ENCODE data around the gene PARD3B. TPM values are rescaled to one million over a fixed set of nuclear protein-coding genes. Genes with fewer than 3 reads are reported as not detected.
A peak's percentile ranks its signal among the peaks of the same experiment; 100 is the strongest.

PARD3B gene
- total RNA-seq, 6 experiments from 2014 or later: 5.3 to 11.2 (median 8.3) TPM

- Histone ChIP-seq H3K9me3 (no peaks in the 10 kb centered on the region), H3K4me3 (no peak overlapping the region), H3K27ac (no peak overlapping the region), H3K4me1 (no peaks in the 10 kb centered on the region), H3K36me3 (no peaks in the 10 kb centered on the region), H3K27me3 (no peaks in the 10 kb centered on the region)
- ATAC-seq (no peak), DNase-seq (no peak)
- intact Hi-C loops (cut with DNase I): no loop called here
- WGBS (ENCODE audit: insufficient coverage, low coverage, low lambda C conversion rate, missing lambda C conversion rate): 57% methylated on average over 3 of the region's 3 CpGs
- no peak for TF ChIP-seq CTCF (IDR thresholded peaks at IDR 0.05)
- TF ChIP-seq POLR2A (IDR thresholded peaks at IDR 0.05): no peak
These were observed 324.0 kb downstream of the PARD3B start for GRCh38 chr2:204869132-204869823.

- Histone ChIP-seq H3K9me3 (no peaks in the 10 kb centered on the region), H3K36me3 (no peaks in the 10 kb centered on the region), H3K27me3 (no peaks in the 10 kb centered on the region), H3K4me3 (no peak overlapping the region), H3K27ac (no peak overlapping the region), H3K4me1 (no peaks in the 10 kb centered on the region)
- 88% methylated on average over 2 of the region's 2 CpGs for WGBS (ENCODE audit: insufficient coverage, low coverage, low lambda C conversion rate, missing lambda C conversion rate)
- DNase-seq (no peak), ATAC-seq (no peak)
- TF ChIP-seq CTCF (IDR thresholded peaks at IDR 0.05): no peak
- TF ChIP-seq POLR2A (IDR thresholded peaks at IDR 0.05): no peak
- intact Hi-C loops (cut with DNase I): no loop called here
These were observed 324.8 kb downstream of the PARD3B start for GRCh38 chr2:204870053-204870452.

- TF ChIP-seq CTCF (IDR thresholded peaks at IDR 0.05) (peak; percentile 37 to 52 (median 45)), POLR2A (IDR thresholded peaks at IDR 0.05) (no peak)
- peak; percentile 54 to 89 (median 78) for ATAC-seq
- no peak overlapping the region for H3K4me3 ChIP-seq
- no peaks in the 10 kb centered on the region for H3K27me3 ChIP-seq
- 59% methylated on average over 1 of the region's 1 CpG for WGBS (ENCODE audit: insufficient coverage, low coverage, low lambda C conversion rate, missing lambda C conversion rate)
- no peaks in the 10 kb centered on the region for H3K9me3 ChIP-seq
- H3K27ac ChIP-seq: no peak overlapping the region
- no peaks in the 10 kb centered on the region for H3K36me3 ChIP-seq
- H3K4me1 ChIP-seq: no peaks in the 10 kb centered on the region
- intact Hi-C loops (cut with DNase I): no loop called here
- no peak for DNase-seq
These were observed 326.1 kb downstream of the PARD3B start for GRCh38 chr2:204871231-204871953.

- intact Hi-C loops (cut with DNase I): no loop called here
- Histone ChIP-seq H3K27ac (no peak overlapping the region), H3K27me3 (no peaks in the 10 kb centered on the region), H3K4me1 (no peaks in the 10 kb centered on the region), H3K4me3 (no peak overlapping the region), H3K9me3 (no peaks in the 10 kb centered on the region), H3K36me3 (no peaks in the 10 kb centered on the region)
- no peak for DNase-seq
- ATAC-seq: no peak
- TF ChIP-seq POLR2A (IDR thresholded peaks at IDR 0.05) (no peak), CTCF (IDR thresholded peaks at IDR 0.05) (no peak)
- WGBS (ENCODE audit: insufficient coverage, low coverage, low lambda C conversion rate, missing lambda C conversion rate): 77% methylated on average over 3 of the region's 4 CpGs
These were observed 331.0 kb downstream of the PARD3B start for GRCh38 chr2:204876311-204876710.
